GM12874 (cell line): ENCODE data around the gene POU6F1.

Experiments used
- TF ChIP-seq, protein P1 (sequence below): IDR thresholded peaks from 2 replicates; pipeline ENCODE4 v1.5.1; 2011; ENCODE audit warnings: low read depth, mild to moderate bottlenecking, control low read depth, low read length, moderate library complexity; ENCODE audit not compliant: insufficient read depth

The POU6F1 gene

DNA sequence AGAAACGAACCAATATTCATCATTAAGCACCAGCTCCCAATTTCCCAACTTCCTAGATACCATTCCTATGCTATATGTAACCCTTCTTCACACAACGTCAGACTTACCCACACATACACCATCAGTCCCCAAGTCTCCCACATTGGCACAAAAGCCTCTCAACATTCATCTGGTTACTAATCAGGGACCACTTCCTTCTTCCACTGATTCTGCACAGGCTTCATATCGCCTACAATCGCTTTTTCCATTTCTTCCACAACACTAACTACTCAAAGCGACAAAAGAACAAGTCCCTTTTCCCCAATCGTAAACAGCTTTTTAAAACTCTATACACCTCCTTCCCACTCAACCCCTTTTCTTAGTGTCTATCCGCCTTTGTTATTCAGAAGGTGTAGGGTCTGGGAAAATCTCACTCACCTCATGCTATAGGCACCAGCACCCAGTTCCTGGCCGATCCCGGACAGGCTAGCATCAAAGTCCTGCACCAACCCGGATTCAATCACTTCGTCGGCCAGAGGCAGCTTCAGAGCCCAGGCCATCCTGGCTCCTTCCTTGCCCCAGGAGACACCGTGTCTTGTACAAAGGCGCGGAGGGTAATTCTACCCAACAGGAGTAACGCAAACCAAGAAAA, 45.9 kb downstream of the POU6F1 start:
- TF ChIP-seq, protein P1, sequence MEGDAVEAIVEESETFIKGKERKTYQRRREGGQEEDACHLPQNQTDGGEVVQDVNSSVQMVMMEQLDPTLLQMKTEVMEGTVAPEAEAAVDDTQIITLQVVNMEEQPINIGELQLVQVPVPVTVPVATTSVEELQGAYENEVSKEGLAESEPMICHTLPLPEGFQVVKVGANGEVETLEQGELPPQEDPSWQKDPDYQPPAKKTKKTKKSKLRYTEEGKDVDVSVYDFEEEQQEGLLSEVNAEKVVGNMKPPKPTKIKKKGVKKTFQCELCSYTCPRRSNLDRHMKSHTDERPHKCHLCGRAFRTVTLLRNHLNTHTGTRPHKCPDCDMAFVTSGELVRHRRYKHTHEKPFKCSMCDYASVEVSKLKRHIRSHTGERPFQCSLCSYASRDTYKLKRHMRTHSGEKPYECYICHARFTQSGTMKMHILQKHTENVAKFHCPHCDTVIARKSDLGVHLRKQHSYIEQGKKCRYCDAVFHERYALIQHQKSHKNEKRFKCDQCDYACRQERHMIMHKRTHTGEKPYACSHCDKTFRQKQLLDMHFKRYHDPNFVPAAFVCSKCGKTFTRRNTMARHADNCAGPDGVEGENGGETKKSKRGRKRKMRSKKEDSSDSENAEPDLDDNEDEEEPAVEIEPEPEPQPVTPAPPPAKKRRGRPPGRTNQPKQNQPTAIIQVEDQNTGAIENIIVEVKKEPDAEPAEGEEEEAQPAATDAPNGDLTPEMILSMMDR = no peak

DNA sequence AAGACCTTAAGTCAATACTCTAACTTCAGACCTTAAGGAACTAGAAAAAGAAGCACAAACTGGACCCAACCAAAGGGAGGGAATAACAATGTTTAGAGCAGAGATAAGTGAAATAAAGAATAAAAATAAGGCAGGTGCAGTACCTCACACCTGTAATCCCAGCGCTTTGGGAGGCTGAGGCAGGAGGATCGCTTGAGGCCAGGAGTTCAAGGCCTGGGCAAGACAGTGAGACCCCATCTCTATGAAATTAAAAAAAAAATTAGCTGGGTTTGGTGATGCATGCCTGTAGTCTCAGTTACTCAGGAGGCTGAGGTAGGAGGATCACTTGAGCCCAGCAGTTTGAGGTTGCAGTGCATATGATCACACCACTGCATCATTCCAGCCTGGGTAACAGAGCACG, 54.1 kb downstream of the POU6F1 start:
- TF ChIP-seq, protein P1 = no peak

DNA sequence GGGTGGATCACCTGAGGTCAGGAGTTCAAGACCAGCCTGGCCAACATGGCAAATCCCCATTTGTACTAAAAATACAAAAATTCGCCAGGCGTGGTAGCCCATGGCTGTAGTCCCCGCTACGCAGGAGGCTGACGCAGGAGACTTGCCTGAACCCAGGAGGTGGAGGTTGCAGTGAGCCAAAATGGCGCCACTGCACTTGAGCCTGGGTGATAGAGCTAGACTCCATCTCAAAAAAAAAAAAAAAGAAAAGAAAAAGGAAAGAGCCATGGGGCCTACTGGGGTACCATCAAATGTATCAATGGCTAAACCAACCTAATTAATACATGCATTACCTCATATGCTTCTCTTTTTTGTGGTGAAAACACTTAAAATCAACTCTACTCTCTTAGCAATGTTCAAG, 55.6 kb downstream of the POU6F1 start:
- TF ChIP-seq, protein P1 = no peak

DNA sequence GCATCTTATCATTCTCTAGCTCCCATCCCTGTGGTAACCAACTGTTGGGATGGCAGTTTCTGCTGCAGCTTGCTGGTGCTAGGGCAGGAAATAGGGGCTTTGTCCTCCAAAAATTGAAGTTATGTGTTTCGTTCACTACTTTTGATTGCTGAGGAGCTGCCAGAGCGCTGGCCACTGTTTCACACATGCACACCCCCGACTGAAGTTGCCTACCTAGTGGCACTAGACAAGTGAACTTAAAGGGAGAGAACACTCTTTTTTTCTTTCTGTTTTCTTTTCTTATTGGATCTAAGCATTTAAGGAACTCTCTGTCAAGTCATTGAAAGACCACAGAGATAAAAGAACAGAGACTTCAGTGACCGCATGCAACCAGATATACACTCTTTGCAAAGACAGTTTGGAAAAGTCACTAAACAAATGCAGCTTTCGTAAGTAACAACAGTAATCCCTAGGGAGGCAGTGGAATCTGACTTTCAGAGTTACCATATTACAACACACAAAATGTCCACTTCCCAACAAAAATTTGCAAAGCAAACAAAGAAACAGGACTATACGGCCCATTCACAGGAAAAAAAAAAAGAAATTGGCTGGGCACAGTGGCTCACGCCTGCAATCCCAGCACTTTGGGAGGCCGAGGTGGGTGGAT, 56.9 kb downstream of the POU6F1 start:
- TF ChIP-seq, protein P1 = no peak

DNA sequence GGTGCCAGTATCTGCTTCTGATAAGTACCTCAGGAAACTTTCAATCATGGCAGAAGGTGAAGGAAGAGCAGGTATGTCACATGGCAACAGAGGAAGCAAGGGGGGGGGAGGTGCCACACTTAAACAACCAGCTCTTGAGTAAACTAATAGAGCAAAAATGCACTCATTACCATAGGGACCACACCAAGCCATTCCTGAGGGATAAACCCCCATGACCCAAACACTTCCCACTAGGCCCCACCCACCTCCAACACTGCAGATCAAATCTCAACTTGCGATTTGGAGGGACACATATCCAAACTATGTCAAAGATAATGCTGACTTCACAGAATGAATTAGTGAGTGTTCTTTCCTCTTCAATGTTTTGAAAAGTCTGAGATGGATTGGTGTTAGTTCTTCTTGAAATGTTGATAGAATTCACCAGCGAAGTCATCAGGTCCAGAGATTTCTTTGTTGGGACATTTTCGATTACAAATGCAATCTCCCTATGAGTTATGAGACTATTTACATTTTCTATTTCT, 61.6 kb downstream of the POU6F1 start:
- TF ChIP-seq, protein P1 = no peak

DNA sequence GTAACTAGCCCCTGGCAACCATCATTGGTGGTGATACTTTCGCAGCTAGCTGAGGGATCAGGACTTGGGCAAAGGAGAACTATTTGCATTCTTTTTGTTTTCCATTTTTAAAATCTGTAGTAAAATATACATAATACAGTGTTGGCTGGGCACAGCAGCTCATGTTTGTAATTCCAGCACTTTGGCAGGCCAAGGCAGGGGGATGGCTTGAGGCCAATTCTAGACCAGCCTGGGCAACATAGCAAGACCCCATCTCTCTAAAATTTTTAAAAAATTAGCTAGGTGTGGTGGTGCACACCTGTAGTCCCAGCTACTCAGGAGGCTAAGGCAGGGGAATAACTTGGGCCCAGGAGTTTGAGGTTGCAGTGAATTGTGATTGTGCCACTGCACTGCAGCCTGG, 64.9 kb downstream of the POU6F1 start:
- TF ChIP-seq, protein P1 = no peak

DNA sequence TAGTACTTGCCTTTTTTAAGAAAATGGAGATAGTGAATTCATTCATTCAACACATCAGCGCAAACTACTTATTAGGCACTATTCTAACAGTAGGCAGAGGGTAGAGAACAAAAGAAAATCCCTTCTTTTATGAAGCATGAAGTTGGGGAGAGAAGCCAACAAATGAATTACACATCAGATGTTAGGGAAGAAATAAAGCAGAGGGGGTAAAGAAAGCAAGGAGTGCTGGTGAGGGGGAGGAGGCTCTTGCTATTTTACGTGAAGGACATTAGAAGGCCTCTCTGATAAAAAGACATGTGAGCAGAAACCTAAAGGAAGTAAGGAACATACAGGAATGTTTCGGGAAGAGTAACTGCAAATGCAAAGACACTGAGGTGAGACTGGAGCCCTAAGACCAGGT, 67.1 kb downstream of the POU6F1 start:
- TF ChIP-seq, protein P1 = no peak
